ENCODE data around the gene TCP10L.
"Not testable (repeated sequence)": the region's sequence is repeated elsewhere in the genome, so short reads cannot be mapped to it uniquely, and the experiment has no call there.

The TCP10L gene

GRCh38 chr21:32533611-32534010 lies 51.7 kb downstream of the TCP10L start:
- H3K4me1 Mint-ChIP-seq = peaks cover 0 to 1% of the 10 kb centered on the region in 2 donors
- no peak for DNase-seq
- no peaks in the 10 kb centered on the region for H3K36me3 Mint-ChIP-seq
- ATAC-seq (replicated peaks) = no peak
- no peak overlapping the region for H3K27ac Mint-ChIP-seq
- no peak overlapping the region for H3K4me3 Mint-ChIP-seq
- peaks cover 7 to 18% of the 10 kb centered on the region in 2 donors for H3K27me3 Mint-ChIP-seq
- H3K9me3 Mint-ChIP-seq = peaks cover 5 to 10% of the 10 kb centered on the region in 2 donors

DNA sequence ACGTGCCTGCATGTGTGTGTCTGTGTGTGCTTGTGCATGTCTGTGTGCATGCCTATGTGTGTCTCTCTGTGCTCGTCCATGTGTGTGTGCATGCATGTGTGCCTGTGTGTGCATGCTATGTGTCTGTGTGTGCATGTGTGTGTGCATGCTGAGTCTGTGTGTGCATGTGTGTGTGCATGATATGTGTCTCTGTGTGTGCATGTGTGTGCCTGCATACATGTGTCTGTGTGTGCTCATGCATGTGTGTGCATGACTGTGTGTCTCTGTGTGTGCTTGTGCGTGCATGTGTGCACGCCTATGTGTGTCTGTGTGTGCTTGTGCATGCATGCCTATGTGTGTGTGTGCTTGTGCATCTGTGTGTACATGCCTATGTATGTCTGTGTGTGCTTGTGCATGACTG lies 52.3 kb downstream of the TCP10L start:
- no peak for ATAC-seq (replicated peaks)
- Mint-ChIP-seq H3K27ac (no peak overlapping the region), H3K9me3 (peaks cover 5 to 10% of the 10 kb centered on the region in 2 donors), H3K4me1 (peaks cover 0 to 1% of the 10 kb centered on the region in 2 donors), H3K27me3 (peaks cover 4 to 18% of the 10 kb centered on the region in 2 donors), H3K36me3 (no peaks in the 10 kb centered on the region), H3K4me3 (no peak overlapping the region)
- no peak for DNase-seq

DNA sequence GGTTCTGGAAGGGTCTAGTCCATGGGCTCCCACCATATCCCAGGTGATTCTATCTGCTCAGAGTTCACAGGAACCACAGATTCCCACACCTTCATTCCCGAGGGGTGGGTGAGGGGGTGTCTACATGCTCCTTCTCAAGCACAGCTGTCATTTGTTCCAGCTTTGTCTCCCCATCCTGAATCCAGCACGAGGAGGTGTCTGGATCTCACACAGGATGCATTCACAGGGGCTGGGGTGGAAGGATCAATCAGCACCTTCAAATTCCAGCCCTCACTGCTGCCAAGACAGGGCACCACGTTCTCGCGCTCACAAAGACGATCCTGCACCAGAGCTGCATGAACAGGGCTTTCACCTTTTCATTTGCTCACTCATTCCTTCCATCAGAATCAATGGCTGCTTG lies 52.7 kb downstream of the TCP10L start:
- Mint-ChIP-seq H3K36me3 (no peaks in the 10 kb centered on the region), H3K27ac (no peak overlapping the region), H3K27me3 (peaks cover 3 to 20% of the 10 kb centered on the region in 2 donors), H3K4me3 (no peak overlapping the region), H3K4me1 (peaks cover 0 to 1% of the 10 kb centered on the region in 2 donors), H3K9me3 (peaks cover 5 to 10% of the 10 kb centered on the region in 2 donors)
- ATAC-seq (replicated peaks) (no peak), DNase-seq (no peak)

- peaks cover 0 to 20% of the 10 kb centered on the region in 2 donors for H3K27me3 Mint-ChIP-seq
- not testable (repeated sequence) for ATAC-seq (replicated peaks); H3K36me3 Mint-ChIP-seq; H3K4me1 Mint-ChIP-seq; DNase-seq; H3K9me3 Mint-ChIP-seq; H3K27ac Mint-ChIP-seq; H3K4me3 Mint-ChIP-seq
These were observed 53.8 kb downstream of the TCP10L start for GRCh38 chr21:32531561-32531960.

GRCh38 chr21:32530809-32531208 lies 54.5 kb downstream of the TCP10L start:
- H3K27me3 Mint-ChIP-seq = peaks cover 0 to 15% of the 10 kb centered on the region in 2 donors
- H3K4me3 Mint-ChIP-seq; H3K4me1 Mint-ChIP-seq; DNase-seq; H3K27ac Mint-ChIP-seq; H3K36me3 Mint-ChIP-seq; H3K9me3 Mint-ChIP-seq; ATAC-seq (replicated peaks): not testable (repeated sequence)

DNA sequence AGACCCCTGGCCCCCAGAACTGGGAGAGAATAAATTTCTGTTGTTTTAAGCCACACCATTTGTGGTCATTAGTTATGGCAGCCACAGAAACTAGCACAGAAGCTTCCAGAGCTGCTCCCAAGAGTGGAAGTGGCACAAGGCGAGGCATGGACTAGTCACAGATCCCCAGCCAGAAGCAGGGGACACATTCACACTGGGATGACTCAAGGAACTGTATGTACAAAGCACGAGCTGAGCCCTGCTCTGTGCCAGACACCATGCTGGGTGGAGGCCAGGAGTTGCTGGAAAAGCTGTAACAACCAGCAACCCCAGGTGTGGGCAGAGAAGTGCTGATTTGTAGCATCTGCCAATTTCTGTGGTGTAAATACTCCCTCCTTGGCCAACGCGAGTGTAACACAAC lies 55.6 kb downstream of the TCP10L start:
- H3K27ac Mint-ChIP-seq = no peak overlapping the region

DNA sequence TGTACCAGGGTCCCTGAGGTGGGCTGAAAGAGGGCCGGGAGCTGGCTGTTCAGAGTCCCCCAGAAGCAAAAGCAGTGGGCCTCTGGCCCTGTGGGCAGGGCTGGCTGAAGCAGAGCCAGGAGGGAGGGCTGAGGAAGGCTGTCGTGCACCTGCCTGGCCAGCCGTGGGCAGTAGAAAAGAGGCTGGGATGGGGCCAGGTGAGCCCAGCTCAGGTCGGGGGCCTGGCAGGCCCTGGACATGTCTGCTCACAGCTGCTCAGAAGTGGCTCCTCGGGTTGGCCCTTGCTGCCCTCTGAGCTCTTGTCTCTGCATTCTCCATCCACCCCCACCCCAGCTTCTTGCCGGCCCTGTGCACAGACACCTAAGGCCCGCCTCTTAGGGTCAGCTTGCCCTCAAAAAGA lies 60.0 kb downstream of the TCP10L start:
- Mint-ChIP-seq H3K27me3 (peaks cover 5 to 18% of the 10 kb centered on the region in 2 donors), H3K9me3 (no peaks in the 10 kb centered on the region), H3K36me3 (no peaks in the 10 kb centered on the region), H3K4me1 (no peaks in the 10 kb centered on the region), H3K27ac (no peak overlapping the region), H3K4me3 (no peak overlapping the region)
- ATAC-seq (replicated peaks) (no peak), DNase-seq (no peak)

More for the DNA sequence above, 55.6 kb downstream of the TCP10L start:
- ATAC-seq (replicated peaks) = no peak
- Mint-ChIP-seq H3K4me1 (no peaks in the 10 kb centered on the region), H3K9me3 (peaks cover 5 to 10% of the 10 kb centered on the region in 2 donors), H3K27me3 (peaks cover 0 to 12% of the 10 kb centered on the region in 2 donors), H3K4me3 (no peak overlapping the region), H3K36me3 (no peaks in the 10 kb centered on the region)
- DNase-seq = no peak

- H3K27ac Mint-ChIP-seq = no peak overlapping the region
- peaks cover 0 to 3% of the 10 kb centered on the region in 2 donors for H3K9me3 Mint-ChIP-seq
- peaks cover 5 to 18% of the 10 kb centered on the region in 2 donors for H3K27me3 Mint-ChIP-seq
- no peaks in the 10 kb centered on the region for H3K4me1 Mint-ChIP-seq
- H3K4me3 Mint-ChIP-seq = no peak overlapping the region
- no peaks in the 10 kb centered on the region for H3K36me3 Mint-ChIP-seq
- DNase-seq = no peak
- ATAC-seq (replicated peaks) = no peak
These were observed 61.2 kb downstream of the TCP10L start for GRCh38 chr21:32523988-32524719.

Data from stimulated activated naive B cell treated with anti-CD40 and anti-IgM and Interleukin-4, amounts not matched to agents 10 μg/mL and 1 μg/mL and 100 μg/mL, for 72 hours (primary cell).